Measurements from ENCODE around the gene CEP250.
"Not testable (repeated sequence)": the region's sequence is repeated elsewhere in the genome, so short reads cannot be mapped to it uniquely, and the experiment has no call there.

The CEP250 gene

DNA sequence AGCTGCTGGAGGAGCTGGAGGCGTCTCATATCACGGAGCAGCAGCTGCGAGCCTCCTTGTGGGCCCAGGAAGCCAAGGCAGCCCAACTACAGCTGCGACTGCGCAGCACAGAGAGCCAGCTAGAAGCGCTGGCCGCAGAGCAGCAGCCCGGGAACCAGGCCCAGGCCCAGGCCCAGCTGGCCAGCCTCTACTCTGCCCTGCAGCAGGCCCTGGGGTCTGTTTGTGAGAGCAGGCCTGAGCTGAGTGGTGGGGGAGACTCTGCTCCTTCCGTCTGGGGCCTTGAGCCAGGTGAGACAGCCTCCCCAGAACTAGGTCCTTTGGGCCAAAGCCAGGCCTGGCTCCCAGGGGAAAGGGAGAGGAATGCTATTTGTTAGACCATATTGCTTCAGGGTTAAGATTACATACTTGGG is 42.4 kb downstream of the CEP250 start:
- no peak for DNase-seq (ENCODE audit: low read depth)

DNA sequence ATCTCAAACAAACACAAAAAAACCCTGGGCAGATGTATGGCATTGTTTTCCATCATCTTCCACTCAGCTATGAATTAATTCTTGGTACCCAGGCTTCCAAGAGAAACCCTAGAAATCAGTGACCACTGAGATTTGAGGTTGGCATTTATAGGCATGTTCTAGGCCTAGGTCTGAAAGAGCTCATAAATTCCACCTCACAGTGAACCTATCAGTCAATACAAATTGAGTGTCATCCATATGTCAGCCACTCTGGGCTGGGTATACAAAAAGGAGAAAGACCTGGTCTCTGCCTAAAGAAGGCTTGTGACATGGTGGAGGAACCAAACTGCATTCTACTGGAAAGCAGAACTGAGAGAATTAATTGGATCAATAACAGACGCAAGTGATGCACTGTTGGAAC is 43.9 kb downstream of the CEP250 start:
- no peak for DNase-seq (ENCODE audit: low read depth)

DNA sequence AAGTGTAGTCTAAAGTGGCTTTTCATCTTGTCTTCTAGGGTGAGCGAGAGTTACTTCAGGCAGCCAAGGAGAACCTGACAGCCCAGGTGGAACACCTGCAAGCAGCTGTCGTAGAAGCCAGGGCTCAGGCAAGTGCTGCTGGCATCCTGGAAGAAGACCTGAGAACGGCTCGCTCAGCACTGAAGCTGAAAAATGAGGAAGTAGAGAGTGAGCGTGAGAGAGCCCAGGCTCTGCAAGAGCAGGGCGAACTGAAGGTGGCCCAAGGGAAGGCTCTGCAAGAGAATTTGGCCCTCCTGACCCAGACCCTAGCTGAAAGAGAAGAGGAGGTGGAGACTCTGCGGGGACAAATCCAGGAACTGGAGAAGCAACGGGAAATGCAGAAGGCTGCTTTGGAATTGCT is 47.0 kb downstream of the CEP250 start:
- DNase-seq (ENCODE audit: low read depth), result no peak

DNA sequence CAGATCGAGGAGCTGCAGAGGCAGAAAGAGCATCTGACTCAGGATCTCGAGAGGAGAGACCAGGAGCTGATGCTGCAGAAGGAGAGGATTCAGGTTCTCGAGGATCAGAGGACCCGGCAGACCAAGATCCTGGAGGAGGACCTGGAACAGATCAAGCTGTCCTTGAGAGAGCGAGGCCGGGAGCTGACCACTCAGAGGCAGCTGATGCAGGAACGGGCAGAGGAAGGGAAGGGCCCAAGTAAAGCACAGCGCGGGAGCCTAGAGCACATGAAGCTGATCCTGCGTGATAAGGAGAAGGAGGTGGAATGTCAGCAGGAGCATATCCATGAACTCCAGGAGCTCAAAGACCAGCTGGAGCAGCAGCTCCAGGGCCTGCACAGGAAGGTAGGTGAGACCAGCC is 47.9 kb downstream of the CEP250 start:
- DNase-seq (ENCODE audit: low read depth), result no peak

DNA sequence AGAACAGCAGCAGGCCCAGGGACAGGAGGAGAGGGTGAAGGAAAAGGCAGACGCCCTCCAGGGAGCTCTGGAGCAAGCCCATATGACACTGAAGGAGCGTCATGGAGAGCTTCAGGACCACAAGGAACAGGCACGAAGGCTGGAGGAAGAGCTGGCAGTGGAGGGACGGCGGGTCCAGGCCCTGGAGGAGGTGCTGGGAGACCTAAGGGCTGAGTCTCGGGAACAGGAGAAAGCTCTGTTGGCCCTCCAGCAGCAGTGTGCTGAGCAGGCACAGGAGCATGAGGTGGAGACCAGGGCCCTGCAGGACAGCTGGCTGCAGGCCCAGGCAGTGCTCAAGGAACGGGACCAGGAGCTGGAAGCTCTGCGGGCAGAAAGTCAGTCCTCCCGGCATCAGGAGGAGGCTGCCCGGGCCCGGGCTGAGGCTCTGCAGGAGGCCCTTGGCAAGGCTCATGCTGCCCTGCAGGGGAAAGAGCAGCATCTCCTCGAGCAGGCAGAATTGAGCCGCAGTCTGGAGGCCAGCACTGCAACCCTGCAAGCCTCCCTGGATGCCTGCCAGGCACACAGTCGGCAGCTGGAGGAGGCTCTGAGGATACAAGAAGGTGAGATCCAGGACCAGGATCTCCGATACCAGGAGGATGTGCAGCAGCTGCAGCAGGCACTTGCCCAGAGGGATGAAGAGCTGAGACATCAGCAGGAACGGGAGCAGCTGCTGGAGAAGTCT is 48.6 kb downstream of the CEP250 start:
- DNase-seq (ENCODE audit: low read depth), result no peak

DNA sequence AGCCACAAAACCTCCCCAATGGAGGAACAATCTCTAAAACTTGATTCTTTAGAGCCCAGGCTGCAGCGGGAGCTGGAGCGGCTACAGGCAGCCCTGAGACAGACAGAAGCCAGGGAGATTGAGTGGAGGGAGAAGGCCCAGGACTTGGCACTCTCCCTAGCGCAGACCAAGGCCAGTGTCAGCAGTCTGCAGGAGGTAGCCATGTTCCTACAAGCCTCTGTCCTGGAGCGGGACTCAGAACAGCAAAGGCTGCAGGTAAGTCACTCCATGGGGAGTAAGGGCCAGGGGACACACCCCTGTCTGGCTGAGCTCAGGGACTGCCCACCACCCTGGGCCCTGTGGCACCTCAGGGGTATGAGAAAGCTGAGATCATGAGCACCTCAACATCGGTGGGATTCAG is 49.4 kb downstream of the CEP250 start:
- no peak for DNase-seq (ENCODE audit: low read depth)

DNA sequence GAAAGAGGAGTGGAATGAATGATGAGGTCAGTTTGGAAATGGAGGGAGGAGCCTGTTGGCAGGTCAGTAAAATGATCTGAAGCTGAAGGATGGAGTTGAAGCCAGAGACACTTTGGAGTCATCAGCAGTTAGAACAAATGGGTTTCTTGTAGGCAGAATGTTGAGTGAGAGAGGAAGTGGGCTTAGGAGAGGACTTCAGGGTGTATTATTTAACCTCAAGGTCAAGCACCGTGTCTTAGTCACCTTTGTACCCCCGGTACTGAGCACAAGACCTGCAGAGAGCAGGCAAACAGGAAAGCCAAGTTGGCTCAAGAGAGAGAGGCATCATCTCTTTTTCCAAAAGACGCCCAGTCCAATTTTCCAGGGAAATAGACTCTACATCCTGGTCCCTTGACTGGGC is 50.8 kb downstream of the CEP250 start:
- no peak for DNase-seq (ENCODE audit: low read depth)

DNA sequence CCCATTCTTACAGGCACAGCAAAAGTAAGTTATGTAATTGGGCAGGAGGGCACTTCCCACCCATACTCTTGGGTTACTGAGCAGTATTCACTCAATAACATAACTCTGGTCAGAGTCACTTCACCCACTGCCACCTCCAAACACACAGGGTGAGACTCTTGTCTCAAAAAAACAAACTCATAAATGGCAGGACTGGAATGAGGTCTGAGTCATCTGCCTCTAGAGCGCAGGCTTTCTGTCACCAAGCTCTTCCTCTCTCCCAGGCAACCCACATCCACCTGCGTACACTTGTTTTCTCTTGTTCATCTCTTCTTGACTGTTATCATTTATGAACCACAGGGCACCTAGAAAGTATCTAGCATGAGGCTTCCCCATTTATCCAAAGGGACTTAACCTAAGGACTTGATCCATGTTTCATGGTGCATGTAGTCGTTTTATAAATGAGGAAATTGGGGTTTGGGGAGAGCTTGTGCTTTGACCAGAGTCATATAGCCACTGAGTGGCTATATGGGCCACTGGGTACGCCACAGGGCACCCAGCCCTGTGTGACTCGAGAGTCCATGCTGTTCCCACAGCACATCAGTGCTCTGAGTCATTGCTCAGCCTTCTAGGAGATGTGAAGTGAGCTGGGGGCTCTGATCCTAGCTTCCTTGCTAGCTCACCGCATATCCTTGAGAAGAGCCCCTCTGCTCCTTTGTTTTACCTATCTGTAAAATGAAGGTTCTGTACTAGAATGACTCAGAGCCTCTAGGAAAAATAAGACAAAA is 51.7 kb downstream of the CEP250 start:
- DNase-seq (ENCODE audit: low read depth), result no peak

DNA sequence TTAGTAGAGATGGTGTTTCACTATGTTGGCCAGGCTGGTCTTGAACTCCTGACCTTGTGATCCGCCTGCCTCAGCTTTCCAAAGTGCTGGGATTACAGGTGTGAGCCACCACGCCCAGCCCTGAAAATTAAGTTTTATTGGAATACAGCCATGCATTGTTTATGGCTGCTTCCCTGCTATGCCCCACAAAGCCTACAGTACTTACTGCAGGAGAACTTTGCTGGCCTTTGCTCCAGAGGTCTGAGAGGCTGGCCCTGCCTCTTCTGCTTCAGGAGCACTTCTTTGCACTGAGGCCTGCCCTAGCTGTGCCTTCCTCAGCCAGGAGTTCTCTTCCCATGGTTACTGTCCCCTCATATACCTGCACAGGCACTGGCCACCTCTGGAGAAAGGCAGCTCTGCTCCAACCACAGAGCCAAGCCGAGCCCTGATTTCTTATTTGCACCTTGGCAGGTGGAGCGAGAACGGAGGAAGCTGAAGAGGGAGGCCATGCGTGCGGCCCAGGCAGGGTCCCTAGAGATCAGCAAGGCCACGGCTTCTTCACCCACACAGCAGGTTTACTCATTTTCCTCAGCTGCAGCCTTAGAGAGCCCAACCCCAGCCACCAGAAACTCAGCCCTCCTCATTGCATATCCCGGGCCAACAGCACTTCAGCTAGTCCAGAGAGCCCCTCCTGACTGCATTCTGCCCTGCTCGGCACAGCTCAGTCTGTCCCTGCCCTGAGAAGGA is 53.3 kb downstream of the CEP250 start:
- DNase-seq (ENCODE audit: low read depth), result no peak

DNA sequence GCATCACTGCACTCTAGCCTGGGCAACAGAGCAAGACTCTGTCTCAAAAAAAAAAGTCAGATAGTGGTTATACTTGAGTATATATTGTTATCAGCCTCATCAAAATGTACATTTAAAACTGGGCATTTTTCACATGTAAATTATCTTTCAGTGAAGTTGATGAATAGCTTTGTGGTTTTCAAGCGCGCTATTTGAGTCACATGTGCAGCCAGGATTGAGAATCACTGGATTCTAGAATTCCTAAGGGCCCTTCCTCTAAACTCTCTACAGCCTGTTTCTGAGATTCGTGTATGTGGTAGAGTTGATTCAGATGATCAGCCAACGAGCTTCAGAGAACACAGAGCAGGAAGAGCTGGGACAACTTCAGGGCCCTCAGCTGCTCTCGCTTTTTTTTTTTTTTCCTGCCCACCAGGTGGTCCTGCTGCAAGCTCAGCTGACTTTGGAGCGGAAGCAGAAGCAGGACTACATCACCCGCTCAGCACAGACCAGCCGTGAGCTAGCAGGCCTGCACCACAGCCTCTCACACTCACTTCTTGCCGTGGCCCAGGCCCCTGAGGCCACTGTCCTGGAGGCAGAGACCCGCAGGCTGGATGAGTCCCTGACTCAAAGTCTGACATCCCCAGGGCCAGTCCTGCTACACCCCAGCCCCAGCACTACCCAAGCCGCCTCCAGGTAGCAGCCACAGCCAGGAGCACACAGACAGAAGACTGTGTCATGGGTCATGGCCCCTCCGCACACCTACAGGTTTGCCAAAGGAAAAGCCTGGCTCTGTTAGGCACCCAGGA is 55.7 kb downstream of the CEP250 start:
- no peak for DNase-seq (ENCODE audit: low read depth)

DNA sequence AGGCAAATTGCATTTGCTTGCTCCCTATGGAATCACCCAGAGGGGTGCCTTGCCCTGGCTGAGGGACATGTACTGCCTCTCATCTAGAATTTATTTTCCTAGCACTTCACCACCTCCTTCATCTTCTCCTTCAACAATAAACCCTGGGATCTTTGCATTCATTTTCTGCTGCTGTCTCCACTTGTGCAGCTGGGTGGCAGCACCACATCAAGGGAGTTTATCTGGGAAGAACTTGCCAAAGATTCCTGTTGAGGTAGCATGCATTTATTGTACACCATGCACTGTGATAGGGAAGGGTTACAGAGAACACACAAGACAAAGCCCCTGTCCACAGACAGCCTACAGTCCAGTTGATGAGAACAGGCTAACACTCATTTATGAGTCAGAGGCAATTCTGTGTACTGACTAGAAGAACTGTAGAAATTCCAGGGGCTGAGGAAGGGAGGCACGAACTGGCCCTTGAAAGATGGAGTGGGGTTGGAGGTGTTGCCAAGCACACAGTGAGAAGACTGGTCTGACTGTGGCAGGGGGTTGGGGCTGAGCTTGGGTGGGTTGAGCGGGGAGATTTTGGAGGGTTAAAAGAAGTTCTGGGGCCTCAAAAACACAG is 56.5 kb downstream of the CEP250 start:
- no peak for DNase-seq (ENCODE audit: low read depth)

DNA sequence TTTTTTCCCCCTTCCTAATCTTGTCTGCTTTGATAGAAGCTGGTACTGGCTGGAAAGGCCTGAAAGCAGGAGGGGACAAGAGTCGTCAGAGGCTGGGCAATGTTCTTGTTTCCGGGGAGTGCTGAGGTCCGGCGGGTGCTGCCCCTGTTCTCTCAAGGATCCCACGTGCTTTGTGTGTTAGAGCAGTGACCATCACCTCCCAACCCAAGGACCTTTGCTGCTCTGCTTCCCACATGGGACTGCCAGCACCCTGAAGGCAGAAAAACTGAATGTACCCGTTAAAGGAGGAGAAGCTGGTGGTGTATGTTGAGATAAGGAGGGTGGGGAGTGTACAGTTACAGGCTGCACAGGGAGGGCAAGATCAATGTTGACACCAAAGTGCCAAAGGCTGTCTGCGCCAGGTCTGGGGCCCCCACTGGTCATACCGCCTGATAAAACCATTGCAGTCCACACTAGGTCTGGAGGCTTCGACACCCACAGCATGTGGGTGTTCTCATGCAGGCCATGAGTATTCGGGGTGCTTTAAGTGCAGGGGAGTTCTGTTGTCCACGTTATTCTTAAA is 59.1 kb downstream of the CEP250 start:
- no peak for DNase-seq (ENCODE audit: low read depth)

DNA sequence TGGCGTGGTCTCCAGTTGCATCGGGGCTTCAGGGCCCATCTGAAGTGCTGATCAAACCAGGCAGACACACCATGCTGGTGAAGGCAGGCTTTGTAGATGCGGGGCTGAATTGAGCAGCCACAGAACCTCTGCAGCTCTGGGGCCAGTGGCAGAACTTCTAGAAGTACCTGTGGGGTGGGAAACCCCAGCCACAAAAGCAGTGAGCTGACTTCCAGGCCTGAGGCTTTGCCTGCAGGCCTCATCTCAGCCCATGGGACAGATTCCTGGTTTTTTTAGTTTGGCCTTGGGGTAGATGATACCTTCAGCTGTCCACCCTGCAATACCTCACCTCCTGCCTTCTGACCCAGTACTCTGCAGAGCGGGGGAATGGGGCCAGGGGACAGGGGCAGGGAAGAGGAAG is 59.9 kb downstream of the CEP250 start:
- no peak for DNase-seq (ENCODE audit: low read depth)

DNA sequence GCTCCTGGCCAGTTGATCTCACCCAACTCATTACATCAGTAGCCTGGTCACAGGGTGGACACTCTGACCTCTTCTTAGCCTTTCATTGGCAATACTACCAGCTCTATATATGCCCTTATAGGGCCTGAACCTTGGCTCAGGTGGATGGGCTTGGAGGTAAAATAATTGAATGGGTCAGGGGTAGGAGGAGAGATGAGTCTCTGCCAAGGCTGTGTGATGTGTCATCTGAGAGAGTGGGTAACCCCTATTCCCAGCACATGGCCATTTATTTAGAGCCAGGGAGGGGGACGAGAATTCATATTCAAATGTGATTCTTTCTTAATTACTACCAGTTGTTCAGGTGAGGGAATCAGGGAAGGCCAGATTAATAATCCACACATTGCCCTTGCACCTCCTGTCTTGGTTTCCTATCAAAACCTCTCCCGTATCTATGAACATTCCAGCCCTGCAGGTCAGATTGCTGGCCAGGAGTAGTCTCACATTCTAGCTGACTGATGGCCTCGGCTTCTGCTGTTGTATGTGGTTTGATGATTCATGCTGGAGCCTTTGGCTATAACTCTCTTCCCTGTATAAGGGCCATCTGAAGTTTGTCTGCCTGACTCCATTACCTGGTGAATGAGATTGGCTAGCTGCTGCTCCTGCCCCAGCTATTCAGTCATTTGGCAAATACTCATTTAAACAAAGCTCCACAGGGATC is 60.7 kb downstream of the CEP250 start:
- DNase-seq (ENCODE audit: low read depth), result no peak

DNA sequence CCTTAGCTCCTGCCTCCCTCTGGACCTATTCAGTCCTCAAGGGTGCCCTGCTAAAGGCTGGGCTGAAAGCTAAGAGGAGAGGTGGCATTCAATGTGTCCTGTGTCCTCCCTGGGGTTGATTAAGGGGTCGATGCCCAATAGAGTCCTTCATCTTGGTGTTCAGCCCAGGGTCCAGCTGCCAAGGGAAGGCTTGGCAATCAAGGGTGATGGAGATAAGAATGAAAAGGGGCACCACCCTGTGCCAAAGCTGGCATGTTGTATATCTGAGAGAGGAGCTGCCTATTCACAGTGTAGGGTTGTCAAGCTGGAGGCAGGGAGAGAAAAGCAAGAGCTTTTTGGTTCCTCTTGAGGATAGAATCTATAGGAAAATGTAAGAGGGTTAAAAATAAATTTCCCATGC is 61.7 kb downstream of the CEP250 start:
- DNase-seq (ENCODE audit: low read depth), result no peak

DNA sequence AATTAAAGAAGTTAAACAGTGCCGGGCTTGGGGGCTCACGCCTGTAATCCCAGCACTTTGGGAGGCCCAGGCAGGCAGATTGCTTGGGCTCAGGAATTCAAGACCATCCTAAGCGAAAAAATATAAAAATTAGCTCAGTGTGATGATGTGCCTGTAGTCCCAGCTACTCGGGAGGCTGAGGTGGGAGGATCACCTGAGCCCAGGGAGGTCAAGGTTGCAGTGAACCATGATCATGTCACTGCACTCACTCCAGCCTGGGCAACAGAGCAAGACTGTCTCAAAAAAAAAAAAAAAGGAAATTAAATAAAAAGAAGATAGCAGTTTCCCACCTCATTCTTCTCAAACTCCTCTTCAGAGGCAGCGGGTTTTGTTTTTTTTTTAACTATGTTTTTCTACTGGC is 62.4 kb downstream of the CEP250 start:
- DNase-seq (ENCODE audit: low read depth), result not testable (repeated sequence)

DNA sequence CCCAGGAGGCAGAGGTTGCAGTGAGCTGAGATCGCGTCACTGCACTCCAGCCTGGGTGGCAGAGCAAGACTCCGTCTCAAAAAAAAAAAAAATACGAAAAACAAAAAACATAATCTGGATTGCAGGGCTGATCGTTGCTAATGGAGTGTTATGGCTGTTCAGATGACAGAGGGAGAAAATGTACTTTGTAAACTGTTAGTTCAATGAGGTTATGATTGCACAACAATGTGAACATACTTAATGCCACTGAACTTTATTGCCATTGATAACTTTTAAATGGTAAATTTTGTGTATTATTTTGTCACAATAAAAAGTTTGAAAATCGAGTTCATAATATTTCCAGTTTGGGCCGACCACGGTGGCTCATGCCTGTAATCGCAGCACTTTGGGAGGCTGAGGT is 63.6 kb downstream of the CEP250 start:
- no peak for DNase-seq (ENCODE audit: low read depth)

DNA sequence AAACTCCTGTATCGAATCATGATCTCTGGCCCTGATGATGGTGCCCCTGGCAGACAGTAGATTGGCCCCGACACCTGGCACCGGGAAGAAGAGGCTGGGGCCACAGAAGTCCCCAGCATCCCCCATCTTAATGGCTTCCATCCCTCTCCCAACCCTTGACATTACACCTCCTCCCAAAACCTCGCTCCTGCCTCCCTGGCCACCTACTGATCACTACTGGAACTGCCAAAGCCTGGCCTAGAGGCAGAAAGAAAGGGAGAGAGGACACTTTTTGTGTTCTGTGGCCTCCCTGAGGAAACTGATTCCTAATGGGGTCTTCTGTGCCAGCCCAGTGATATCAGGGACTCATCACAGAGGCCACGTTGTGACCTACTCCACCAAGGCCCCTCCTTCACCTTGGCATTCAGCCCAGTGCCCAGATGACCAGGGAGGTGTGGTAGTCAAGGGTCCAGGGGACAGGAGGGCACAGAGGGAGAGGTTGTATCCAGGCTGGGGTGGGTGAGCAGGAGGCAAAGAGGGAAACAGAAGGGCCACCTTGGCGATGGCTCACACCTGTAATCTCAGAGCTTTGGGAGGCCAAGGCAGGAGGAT is 68.0 kb downstream of the CEP250 start:
- no peak for DNase-seq (ENCODE audit: low read depth)

DNA sequence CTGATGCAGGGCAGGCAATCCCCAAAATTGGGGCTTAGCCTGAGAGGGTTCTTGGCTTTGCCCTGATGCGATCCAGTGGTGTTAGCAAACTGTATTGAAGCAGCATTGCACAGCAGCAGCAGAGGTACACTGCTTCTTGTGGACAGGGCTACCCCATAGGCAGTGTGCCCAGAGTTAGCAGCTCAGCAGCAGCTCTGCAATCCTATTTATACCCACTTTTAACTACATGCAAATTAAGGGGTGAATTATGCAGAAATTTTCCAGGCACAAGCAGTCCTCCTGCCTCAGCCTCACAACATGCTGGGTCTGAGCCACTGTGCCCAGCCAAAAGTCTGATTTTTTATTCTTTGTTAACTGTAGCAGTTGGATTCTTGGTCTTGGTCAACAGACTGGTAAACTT is 70.2 kb downstream of the CEP250 start:
- no peak for DNase-seq (ENCODE audit: low read depth)

DNA sequence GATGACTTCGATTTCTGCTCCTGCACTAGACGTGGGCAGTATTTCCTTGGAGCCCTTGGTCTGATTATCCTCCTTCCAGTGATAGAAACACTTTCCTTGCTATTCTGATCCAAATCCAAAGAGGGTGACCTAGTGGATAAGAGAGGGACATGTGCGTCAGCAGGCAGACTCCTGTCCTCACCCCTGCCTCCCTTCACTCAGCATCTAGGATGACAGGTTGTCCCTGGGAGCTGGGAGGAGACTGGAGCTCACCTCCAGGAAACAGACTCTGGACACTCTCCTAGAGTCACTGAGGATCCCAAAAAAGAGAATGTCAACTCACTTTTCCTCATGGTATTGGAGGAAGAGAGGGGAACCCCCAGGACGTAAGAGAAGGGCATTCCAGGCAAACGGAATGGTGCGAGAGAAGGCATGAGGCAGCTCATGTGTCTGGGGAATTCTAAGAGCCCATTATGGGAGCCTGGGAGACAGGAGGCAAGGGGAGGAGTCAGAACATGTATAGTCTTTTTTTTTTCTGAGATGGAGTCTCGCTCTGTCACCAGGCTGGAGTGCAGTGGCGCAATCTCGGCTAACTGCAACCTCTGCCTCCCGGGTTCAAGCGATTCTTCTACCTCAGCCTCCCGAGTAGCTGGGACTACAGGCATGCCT is 71.8 kb downstream of the CEP250 start:
- DNase-seq (ENCODE audit: low read depth), result no peak

Measured in stimulated activated CD8-positive, alpha-beta memory T cell treated with anti-CD3 and anti-CD28 coated beads, Interleukin-7, amount 100 ng/mL, for 24 hours (primary cell).